ENCODE measurements around the gene COL17A1.

DNA sequence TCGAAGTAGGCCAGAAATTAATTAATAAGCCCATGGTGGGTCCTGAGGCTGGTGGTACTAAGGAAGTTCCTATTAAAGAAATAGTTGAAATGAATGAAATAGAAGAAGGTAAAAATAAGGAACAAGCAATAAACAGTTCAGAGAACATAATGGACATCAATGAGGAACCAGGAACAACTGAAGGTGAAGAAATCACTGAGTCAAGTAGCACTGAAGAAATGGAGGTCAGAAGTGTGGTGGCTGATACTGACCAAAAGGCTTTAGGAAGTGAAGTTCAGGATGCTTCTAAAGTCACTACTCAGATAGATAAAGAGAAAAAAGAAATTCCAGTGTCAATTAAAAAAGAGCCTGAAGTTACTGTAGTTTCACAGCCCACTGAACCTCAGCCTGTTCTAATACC is 82.8 kb downstream of the COL17A1 start:
- TF ChIP-seq POLR2A (IDR thresholded peaks at IDR 0.05) = no peak
- TF ChIP-seq, protein P1, sequence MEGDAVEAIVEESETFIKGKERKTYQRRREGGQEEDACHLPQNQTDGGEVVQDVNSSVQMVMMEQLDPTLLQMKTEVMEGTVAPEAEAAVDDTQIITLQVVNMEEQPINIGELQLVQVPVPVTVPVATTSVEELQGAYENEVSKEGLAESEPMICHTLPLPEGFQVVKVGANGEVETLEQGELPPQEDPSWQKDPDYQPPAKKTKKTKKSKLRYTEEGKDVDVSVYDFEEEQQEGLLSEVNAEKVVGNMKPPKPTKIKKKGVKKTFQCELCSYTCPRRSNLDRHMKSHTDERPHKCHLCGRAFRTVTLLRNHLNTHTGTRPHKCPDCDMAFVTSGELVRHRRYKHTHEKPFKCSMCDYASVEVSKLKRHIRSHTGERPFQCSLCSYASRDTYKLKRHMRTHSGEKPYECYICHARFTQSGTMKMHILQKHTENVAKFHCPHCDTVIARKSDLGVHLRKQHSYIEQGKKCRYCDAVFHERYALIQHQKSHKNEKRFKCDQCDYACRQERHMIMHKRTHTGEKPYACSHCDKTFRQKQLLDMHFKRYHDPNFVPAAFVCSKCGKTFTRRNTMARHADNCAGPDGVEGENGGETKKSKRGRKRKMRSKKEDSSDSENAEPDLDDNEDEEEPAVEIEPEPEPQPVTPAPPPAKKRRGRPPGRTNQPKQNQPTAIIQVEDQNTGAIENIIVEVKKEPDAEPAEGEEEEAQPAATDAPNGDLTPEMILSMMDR (IDR thresholded peaks at IDR 0.05) = no peak
- TF ChIP-seq POLR2AphosphoS5 (IDR thresholded peaks at IDR 0.05) = no peak
